ENCODE results near the gene ING3.

GRCh38 chr7:120919466-120919865 lies 31.1 kb upstream of the ING3 start:
- TF ChIP-seq, protein P1, sequence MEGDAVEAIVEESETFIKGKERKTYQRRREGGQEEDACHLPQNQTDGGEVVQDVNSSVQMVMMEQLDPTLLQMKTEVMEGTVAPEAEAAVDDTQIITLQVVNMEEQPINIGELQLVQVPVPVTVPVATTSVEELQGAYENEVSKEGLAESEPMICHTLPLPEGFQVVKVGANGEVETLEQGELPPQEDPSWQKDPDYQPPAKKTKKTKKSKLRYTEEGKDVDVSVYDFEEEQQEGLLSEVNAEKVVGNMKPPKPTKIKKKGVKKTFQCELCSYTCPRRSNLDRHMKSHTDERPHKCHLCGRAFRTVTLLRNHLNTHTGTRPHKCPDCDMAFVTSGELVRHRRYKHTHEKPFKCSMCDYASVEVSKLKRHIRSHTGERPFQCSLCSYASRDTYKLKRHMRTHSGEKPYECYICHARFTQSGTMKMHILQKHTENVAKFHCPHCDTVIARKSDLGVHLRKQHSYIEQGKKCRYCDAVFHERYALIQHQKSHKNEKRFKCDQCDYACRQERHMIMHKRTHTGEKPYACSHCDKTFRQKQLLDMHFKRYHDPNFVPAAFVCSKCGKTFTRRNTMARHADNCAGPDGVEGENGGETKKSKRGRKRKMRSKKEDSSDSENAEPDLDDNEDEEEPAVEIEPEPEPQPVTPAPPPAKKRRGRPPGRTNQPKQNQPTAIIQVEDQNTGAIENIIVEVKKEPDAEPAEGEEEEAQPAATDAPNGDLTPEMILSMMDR (IDR thresholded peaks at IDR 0.05) = no peak
- TF ChIP-seq POLR2A (IDR thresholded peaks at IDR 0.05) (no peak), EP300 (IDR thresholded peaks at IDR 0.05) (no peak)

Measured in ovary (tissue), 3 donors.